Amniotic epithelial cell (primary cell): ENCODE measurements around the gene ARPC2.
"Not testable (repeated sequence)": the region's sequence is repeated elsewhere in the genome, so short reads cannot be mapped to it uniquely, and the experiment has no call there.

Experiments used
- DNase-seq: peaks from one replicate; pipeline ENCODE4 v3.0.0-alpha.2; 2010; ENCODE audit warnings: low read depth

The ARPC2 gene

DNA sequence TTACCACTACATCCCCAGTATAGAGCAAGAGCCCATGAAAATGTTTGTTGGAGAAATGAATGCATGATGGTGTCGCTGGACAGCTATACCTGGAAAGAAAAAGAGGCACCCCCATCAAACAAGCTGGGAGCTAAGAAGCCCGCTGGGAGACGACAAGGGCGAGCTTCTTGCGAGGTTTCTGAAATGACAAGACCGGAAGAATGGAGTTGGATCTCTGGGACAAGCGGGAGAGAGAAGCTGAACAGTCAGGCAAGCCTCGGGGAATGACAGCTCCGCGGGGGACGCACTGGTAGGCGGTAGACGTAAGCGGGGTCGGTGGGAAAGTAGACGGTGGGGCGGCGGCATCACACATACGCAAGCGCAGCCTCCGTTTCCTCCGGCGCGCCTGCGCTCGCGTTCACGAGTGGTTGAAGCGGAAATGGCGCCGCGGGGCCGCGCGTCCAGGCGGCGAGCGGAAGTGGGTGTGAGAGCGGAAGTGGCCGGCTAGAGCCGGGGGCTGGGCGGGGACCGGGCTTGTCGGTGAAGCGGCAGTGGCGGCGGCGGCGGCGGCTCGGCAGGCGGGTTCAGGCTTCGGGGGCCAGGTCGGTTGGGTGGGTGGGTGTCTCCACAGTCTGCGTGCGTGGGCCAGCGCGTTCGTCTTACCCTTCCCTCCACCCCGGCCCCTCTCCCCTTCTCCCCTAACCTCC, at the start of gene ARPC2:
Gene ARPC2, plus strand, starts transcription at position 516 of the 686 bp plus-strand sequence. CDS start 282 bp downstream, outside the sequence.
- DNase-seq: peak; percentile 94

DNA sequence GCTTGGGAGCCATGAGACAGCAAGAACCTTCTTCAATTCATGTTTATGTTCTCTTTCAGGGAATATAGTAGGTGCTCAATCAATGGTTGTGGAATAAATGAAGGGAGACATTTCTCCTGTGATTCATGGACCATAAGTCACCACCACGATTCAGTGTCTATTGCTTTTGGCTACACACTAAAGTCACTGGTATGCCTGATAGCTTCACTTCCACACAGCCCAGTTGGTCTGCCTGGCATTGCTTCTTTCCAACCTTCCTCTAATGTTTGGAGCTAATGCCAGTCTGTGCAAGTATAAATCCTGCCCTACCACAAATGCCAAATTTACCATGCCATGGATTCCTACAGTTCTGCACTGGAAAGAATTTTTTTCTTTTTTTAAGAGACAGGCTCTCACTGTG, 49.0 kb upstream of the ARPC2 start:
- no peak for DNase-seq

DNA sequence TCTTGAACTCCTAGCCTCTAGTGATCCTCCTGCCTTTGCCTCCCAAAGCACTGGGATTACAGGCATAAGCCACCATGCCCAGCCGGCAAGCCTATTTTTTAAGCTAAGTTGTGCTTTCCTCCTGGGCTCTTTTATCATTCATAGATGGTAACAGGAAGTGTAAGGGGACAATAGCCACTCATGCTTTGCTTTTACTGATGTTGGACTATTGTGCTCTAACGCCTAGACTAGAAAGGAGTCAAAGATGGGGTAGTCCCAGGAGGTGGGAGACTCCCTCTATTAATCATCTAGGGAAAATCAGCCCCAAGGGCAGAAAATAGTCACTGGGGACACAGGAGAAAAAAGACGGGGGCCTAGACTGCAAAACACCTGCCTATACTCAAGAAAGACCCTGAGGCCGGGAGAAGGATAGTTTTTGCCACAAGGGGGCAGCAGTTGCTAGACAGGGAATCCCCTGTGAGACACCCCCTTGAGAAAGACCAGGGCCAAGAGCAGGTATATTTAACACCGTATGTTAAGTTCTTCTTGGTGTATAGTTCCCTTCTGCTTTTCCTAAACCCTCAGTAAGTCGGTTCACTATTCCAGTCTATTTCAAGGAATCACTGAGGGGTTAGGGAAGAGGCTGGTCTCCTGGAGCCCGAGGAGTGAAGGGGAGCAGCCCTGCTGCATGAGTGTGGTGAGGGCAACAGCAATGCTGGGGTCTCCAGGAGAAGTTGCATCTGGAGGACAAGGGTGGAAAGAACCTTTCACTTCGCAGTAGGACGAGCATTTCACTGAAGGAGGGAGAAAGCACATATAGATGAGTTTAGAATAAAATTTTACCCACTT, 48.1 kb upstream of the ARPC2 start:
- DNase-seq: peak; percentile 41

DNA sequence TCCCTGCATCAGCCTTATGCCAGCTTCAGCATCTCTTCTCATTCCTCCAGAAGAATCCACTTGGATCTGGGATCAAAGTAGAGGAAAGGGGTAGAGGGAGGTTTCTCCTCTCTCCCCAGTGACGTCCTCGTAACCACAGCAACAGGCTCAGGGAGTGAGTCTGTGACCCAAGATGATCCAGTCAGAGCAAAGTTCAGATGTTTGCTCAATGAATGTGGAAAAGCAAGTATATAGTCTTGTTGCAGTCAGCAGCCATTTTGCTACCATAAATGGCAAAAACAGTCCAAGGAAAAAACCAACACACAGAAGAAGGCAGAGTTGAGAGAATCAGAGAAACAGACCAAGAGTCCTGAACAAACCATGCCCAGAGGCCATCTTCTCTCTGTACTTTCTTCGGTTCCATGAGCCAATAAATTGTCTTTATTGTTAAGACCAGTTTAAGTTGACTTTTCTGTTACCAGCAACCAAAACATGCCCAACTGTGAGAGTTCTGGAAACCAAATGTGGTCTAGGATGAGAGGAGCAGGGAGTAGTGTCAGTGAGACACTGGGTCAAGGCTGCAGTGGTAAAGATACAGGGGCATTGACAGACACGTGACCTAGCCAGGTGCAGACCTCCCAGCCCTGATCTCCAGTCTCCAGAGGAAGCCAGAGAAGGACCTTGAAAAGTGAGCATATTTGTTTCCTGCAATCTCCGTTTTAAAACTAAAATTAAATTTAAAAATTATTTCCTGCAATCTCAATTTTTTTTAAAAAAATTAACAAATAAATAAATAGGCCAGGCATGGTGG, 47.0 kb upstream of the ARPC2 start:
- peak; percentile 68 for DNase-seq

DNA sequence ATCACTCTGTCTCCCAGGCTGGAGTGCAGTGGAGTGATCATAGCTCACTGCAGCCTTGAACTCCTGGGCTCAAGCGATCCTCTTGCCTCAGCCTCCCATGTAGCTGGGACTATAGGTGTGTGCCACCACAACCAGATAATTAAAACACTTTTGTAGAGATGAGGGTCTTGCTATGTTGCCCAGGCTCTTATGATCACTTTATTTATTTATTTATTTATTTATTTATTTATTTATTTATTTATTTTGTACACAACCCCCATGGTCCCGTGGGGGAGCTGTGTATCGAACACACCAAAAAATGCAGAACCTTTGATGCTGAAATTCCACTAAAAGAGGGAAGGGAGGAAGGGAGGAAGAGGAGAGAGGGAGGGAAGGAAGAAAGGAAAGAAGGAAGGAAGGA, 45.2 kb upstream of the ARPC2 start:
- not testable (repeated sequence) for DNase-seq

DNA sequence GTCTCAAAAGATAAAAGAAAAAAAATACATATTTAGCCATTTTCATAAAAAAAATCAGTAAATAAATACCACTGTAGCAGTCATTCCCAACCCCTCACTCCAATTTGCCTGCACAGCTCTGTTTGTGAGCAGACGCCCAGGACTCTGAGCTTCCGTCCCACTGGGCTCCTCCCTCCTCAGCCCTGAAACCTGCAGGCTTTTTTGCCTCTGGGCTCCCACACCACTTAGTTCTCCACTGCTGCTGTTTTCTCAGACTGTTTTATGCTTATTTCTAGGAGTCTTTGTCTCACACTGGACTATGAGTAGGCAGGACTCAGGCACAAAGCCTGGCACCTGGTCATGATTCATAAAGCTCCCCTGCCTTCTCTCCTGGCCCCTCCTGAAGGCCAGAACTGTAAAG, 44.1 kb upstream of the ARPC2 start:
- DNase-seq: no peak

DNA sequence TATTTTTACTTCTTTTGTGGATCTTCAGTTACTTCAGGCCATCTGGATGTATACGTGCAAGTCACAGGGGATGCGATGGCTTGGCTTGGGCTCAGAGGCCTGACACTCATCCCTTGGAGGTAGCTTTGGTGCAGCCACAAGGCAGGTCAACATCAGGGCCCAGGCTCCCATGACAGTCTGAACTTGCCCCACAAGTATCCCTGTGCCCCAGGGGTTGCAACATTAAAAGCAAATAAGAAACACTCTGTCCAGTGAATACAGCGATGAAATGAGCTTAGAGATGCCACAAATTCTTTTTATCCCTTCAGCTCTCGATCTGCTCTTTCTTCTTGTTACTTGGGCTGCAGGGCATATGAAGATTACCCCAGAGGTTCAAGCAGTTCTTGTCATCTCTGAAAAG, 37.2 kb upstream of the ARPC2 start:
- no peak for DNase-seq

DNA sequence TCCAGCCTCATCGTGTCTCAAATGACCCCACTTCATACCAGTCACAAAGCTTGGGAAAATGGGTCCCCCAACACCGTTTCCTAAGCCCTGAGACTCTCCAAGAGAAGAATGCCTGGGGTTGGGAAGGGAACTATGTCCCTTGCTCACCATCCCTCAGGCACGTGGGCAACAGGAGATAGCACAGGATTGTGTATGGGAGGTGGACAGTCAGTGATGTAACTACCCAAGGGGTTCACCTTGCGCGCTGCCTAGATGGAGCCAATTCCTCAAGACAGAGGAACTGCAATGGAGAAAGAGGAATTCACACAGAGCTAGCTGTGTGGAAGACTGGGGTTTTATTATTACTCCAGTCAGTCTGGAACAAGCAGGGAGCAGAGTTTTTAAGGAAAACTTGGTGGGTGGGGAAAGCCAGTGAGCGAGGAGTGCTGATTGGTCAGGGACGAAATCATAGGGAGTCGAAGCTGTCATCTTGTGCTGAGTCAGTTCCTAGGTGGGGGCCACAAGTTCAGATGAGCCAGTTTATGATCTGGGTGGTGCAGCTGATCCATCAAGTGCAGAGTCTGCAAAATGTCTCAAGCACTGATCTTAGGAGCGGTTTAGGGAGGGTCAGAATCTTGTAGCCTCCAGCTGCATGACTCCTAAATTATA, 36.4 kb upstream of the ARPC2 start:
- peak; percentile 42 for DNase-seq

DNA sequence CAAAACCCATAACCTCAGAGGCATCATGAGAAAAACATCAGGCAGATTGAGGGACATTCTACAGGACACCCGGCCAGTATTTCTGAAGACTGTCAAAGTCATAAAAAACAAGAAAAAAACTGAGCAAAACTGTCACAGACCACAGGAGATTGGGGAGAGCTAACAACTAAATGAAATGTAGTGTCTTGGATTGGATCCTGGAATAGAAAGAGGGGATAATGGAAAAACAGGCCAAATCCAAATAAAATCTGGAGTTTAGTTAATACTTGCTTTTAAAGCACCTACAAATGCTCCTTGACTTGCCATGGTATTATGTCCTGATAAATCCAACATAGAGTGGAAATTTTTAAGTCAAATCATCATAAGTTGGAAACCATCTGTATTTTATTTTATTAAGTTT, 32.7 kb upstream of the ARPC2 start:
- DNase-seq: no peak

DNA sequence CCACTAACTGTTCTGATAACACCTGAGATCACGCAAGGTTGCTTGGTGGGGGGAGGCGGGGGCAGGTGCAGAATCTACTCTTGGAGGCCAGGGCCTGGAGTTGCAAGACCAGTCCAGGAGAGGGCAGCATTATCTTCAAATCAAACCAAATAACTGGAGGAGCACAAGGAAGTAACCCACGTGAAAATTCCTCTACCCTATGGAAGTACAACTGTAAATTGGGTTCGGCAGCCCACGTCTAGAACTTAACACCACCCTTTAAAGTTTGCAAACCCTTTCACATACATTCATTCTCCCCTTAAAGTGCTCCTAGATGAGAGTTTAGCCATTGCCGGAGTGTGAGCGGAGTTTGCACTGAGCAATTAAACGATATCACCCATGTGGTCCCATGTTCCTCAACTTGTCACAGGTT, 30.6 kb upstream of the ARPC2 start:
- DNase-seq: peak; percentile 71

DNA sequence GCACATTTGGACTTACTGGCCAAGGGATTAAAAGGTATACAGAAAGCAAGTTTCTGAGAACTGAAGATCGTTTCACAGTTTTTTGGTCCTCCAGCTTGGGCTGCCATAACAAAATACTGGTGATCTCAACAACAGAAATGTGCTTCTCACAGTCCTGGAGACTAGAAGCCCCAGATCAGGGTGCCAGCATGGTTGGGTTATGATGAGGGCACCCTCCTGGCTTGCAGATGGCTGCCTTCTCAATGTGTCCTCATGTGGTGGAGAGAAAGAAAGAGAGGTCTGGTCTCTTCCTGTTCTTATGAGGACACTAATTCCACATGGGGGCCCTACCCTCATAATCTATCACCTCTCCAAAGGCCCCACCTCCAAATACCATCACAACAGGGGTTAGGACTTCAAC, 30.1 kb upstream of the ARPC2 start:
- DNase-seq: no peak

DNA sequence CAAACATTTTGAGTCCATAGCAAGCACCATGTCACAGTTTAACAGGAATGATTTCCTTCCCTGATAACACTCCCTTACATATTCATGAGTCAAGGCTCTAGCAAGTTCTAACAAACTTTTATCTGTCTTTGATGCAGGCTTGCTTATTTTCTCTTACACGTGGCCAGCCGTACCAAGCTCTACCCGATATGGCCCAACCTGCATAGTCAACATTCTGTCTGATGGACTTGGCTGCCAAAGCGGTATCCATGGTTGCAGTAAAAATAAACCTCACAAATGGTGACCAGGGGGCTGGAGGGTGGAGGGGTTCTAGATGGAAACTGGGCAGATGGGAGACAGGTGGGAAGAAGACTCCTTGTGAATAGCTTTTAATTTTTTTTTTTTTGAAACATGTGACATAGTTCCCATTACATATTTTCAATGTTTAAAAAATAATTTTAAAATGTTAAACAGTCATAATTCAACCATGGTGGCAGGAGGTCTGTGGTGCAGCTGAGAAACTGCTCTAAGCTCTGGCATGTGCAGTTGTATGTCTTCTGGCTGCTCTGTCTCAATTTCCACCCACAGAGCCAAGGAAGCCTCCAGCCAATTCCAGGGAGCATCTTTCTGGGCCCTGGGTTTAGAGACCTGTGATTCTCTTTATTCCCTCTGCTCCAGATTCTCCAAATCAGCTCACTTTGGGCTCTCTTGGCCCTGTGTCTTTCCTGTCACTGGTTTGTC, 29.5 kb upstream of the ARPC2 start:
- DNase-seq: peak; percentile 85

DNA sequence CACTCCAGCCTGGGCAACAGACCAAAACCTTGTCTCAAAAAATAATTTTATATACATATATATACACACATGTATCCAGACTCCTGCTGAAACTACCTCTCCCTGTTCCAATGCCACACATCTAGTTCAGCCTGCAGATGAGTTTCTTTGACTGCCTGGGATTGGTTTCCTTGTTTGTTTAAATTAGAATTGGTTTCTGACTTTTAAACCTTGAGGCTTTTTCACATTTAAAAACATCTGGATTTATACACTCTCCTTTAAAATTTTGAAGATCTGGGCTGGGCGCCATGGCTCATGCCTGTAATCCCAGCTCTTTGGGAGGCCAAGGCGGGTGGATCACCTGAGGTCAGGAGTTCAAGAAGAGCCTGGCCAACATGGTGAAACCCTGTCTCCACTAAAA, 28.5 kb upstream of the ARPC2 start:
- no peak for DNase-seq

DNA sequence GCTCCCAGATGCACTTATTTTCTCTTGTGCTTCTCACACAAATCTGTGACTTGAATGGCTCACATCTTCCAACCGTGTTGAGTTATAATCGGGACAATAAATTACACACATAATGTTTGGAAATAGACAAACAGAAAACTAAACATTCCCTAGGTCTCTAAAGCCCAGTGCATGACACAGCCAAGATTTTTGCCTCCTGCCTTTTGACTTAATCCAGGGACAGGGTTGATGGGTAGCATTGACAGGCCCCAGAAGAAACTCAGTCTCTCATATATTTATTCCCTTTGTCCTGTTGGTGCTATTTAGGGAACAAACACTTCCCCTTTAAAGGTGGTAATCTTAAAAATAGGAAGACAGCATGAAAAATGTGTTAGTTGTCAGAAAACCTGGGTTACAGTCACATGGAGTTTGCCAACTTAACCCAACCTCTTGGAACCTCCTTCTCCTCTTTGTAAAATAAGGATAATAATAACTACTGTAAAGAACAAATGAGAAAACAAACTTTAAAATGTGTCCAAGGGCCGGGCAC, 24.0 kb upstream of the ARPC2 start:
- DNase-seq: no peak

DNA sequence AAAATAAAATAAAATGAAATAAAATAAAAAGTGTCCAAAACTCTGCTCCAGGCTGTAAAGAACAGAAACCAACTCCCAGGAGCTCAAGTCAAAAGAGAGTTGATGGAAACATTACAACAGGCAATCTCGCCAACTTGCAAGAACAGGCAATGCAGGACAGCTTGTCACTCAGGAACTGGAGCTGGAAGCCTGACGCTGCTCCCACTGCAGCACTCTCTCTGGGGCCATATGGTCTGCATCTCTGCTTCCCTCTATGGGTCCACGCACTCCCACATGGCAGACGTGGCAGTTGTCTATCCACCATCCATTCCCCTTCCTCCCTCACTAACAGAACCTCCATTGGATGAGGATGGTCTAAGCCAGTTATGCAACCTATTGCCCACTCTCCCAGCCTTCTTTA, 23.3 kb upstream of the ARPC2 start:
- no peak for DNase-seq

DNA sequence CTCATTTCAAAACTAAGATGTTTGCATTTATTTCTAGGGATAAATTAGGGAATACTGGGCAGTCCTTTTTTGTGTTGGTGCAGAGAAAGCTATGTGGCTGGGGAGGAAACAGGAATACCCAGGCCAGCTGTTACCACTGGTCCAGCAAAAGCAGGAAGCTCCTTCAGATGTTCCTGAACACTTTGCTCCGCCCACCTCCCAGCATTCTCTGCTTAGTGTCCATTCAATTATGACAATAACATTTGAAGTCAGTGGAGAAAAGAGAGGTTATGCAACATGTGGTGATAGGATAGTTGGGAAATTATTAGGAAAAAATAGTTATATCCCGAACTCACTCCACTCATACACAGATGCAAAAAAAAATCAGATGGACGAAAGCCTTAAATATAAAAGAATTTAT, 22.1 kb upstream of the ARPC2 start:
- peak; percentile 65 for DNase-seq

DNA sequence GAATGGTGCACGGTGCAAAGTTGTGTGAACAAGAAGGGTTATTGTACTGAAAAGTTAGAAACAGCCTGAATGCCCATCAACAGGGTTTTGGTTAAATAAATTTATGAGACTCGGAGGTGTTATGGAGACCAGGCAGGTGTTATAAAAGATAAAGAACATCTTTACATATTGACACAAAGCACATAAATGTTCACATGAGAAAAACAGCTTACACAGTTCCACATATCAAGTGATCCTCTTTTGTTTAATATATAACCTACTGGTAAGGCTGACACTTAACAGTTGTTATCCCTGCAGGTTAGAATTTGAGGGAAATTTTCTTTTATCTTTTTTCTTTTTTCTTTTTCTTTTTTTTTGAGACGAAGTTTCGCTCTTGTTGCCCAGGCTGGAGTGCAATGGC, 20.0 kb upstream of the ARPC2 start:
- DNase-seq: no peak

DNA sequence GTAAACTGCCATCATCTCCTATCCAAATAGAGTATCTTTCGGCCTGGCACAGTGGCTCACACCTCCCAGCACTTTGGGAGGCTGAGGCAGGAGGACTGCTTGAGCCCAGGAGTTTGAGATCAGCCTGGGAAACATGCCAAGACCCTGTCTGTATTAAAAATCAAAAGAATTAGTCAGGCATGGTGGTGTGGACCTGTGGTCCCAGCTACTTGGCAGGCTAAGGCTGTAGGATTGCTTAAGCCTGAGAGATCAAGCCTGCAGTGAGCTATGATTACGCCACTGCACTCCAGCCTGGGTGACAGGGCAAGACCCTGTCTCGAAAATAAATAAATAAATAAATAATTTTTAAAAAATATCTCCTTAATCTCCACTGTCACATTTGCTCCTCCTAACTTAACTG, 14.7 kb upstream of the ARPC2 start:
- peak; percentile 58 for DNase-seq

DNA sequence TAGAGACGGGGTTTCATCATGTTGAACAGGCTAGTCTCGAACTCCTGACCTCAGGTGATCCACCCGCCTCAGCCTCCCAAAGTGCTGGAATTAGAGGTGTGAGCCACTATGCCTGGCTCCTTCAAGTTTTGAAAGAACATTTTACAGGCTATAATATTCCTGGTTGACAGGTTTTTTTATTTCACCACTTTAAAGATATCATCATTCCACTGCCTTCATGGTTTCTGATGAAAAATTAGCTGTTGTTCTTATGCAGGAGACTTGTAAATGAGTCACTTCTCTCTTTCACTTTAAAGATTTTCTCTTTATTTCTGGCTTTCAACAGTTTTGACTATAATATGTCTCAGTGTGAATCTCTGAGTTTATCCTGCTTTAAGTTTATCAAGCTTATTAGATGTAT, 7.9 kb upstream of the ARPC2 start:
- no peak for DNase-seq

DNA sequence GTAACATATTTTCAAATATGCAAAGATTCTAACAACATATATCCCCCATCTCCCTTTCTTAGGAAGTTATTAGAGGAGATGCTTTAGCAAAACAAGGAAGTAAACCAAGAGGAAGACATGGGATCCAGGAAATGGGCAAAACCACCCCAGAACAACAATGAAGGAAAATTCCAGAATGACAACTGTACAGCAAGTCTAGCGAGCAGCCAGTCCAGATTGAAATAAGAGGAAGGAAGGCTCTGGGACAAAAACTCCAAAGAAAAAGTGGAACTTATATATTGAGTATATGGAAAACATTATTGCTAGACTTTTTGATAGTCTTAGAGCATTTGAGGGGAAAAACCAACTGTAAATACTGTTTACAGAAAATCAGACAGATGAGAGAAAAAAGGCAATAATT, 2.9 kb upstream of the ARPC2 start:
- no peak for DNase-seq

DNA sequence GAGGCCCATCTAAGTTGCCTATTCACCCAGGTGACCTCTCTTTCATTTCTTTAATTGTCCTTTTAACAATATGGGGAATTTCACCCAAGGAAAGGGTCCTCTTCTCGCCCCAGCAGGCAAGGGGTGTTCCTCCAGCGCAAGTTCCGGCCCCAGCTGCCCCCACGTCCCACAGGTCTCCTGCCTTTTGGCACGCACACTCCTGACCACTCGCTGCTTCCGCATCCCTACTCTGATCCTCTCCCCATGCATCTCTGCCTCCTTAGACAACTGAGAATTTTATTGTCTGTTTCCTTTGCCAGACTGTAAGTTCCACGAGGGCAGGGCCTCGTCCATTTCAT, 684 bp upstream of the ARPC2 start:
- no peak for DNase-seq
